HG03432 (cell line): ENCODE results near the gene GRAMD1A.
"Not testable (repeated sequence)": the region's sequence is repeated elsewhere in the genome, so short reads cannot be mapped to it uniquely, and the experiment has no call there.

Source experiments
- ATAC-seq: cut with Tn5 transposase; IDR thresholded peaks from one replicate; pipeline ENCODE4 v1.9.1; 2021; ENCODE audit warnings: mild to moderate bottlenecking, moderate library complexity; ENCODE audit not compliant: unreplicated experiment

The GRAMD1A gene

GRCh38 chr19:34976611-34977010 lies 23.5 kb upstream of the GRAMD1A start:
- ATAC-seq, result no peak

- no peak for ATAC-seq
Observed at GRCh38 chr19:34979819-34980640, 20.1 kb upstream of the GRAMD1A start.

DNA sequence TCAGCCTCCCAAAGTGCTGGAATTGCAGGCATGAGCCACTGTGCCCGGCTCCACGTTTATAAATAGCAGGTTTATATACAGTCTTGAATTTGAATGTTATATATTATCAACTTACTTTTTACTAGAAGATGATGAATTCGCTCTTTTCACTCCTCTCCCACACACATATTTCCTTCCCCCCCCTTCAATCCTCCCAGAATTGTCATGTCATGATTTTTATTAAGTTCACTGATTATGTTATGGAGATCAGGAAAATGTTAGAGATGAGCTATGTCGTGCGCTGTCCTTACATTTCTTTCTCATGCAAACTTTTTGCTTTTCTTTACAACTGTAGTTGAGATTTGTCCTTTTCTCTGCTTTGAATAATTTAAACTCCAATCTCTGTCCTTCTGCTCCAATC lies 17.8 kb upstream of the GRAMD1A start:
- no peak for ATAC-seq

GRCh38 chr19:34983786-34984185 lies 16.3 kb upstream of the GRAMD1A start:
- no peak for ATAC-seq

- no peak for ATAC-seq
Observed at GRCh38 chr19:34984287-34984686, 15.8 kb upstream of the GRAMD1A start.

GRCh38 chr19:34985249-34986022 lies 14.7 kb upstream of the GRAMD1A start:
- no peak for ATAC-seq

DNA sequence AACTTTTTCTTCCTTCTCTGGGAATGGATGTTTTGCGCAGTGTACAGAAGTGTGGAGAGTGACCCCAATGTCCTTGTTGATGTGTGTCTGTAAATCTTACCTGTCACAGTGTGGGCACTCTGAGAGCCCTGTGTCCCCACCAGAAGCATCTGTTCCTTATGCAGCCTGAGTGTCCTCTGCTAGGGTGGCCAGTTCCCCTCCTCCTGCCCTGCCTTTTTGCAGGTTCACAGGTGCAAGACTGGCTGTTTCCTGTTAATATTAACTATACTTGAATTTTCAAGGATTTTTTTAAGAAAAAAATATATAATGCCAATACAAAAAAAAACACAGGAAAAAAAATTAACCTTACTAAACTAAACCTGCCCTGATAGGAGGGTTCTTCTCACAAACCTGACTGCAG lies 12.0 kb upstream of the GRAMD1A start:
- ATAC-seq, result no peak

DNA sequence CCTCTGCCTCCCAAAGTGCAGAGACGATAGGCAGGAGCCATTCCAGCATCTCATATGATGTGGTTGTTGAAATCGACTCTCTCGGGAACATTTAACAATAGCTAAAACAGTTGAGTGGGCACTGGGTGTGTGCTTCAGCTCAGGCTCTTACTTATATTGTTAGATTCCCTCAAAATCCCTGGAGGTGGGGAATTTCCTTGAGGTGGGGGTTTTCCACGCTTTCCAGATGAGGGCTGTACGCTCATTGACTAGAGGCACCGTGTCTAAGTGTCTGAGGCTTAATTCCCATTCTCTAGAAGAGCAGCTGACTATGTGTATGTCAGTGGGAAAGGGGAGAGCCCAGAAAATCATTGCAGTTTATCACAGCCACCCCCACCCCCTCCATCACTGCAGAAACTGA lies 10.8 kb upstream of the GRAMD1A start:
- no peak for ATAC-seq

- no peak for ATAC-seq
Observed at GRCh38 chr19:34990578-34991192, 9.4 kb upstream of the GRAMD1A start.

DNA sequence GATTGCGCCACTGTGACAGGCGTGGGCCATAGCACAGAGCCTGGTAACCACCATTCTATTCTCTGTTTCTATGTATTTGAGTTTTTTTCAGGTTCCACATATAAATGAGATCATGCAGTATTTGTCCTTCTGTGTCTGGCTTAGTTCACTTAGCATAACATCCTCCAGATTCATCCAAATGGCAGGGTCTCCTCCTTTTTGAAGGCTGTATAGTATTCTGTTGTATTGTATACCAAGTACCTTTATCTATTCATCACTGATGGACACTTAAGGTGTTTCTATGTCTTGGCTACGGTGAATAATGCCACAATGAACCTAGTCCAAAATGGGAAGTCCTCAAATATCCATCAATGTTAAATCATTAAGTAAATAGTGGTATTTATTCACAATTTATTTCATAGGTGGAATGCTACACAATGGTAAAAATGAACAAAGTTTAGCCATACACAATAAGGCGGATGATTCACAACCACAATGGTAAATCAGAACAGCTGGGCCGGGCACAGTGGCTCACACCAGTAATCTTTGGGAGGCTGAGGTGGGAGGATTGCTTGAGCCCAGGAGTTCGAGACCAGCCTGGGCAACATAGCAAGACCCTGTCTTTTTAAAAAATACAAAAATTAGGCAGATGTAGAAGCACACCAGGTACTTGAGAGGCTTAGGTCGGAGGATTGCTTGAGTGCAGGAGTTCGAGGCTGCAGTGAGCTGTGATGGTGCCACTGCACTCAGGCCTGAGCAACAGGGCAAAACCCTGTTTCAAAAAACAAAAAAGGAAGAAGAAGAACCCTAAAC lies 8.4 kb upstream of the GRAMD1A start:
- no peak for ATAC-seq

- ATAC-seq, result not testable (repeated sequence)
Observed at GRCh38 chr19:34992582-34992981, 7.5 kb upstream of the GRAMD1A start.

- ATAC-seq, result no peak
Observed at GRCh38 chr19:34994286-34994642, 5.9 kb upstream of the GRAMD1A start.

GRCh38 chr19:34994643-34995541 lies 5.2 kb upstream of the GRAMD1A start:
- no peak for ATAC-seq

- ATAC-seq, result no peak
Observed at GRCh38 chr19:34995551-34995950, 4.6 kb upstream of the GRAMD1A start.

DNA sequence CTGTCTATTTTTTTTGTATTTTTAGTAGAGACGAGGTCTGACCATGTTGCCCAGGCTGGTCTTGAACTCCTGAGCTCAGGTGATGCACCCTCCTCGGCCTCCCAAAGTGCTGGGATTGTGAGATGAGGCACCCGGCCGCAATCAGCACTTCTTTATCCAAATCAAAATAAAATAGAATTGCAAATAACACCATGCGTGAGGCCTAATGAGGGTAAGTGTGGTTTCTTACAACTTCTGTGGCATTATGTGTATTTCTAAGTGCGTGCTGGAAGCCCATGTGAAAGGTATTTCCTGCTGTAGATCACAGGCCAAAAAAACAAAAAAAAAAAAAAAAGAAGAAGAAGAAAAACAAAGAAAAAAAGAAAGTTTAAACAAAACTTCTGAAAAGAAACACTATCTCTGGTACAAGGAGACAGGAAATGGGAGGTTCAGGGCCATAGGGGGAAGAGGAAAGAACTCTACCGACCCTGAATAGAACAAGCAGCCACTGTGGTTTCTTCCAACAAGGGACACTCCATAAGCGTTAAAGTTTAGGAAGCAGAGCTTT lies 3.0 kb upstream of the GRAMD1A start:
- no peak for ATAC-seq

- not testable (repeated sequence) for ATAC-seq
Observed at GRCh38 chr19:34998224-34998623, 1.9 kb upstream of the GRAMD1A start.

GRCh38 chr19:34998777-34999497 lies 1.2 kb upstream of the GRAMD1A start:
- ATAC-seq, result no peak

GRCh38 chr19:35000338-35000646 lies 169 bp downstream of the GRAMD1A start:
- ATAC-seq, result no peak
